Measurements from ENCODE around the gene DNAH8.
"Not testable (repeated sequence)": the region's sequence is repeated elsewhere in the genome, so short reads cannot be mapped to it uniquely, and the experiment has no call there.

The DNAH8 gene

DNA sequence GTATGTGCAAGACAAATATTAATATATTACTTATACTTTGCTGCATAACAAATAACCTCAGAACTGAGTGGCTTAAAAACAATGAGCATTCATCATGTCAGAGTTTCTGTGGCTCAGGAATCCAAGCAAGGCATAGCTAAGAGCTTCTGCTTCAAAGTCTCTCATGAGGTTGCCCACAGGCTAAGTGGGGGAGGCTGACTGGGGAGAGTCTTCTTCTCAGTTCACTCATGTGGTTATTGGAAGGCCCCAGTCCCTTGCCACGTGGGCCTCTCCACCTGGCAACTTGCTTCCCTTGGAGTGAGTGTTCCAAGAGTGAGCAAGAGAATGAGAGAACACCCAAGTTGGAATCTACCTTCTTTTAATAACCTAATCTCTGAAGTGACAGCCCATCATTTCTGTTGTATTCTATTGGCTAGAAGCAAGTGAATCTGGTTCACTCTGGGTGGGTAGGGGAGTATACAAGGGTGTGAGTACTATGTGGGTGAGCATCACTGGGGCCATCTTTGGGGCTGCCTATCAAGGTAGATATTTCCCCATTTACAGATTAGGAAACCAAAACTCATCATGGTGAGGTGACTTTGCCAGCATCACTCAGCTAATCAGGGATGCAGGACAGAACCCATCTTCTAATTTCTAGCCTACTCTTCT is 36.0 kb downstream of the DNAH8 start:
- no peak for DNase-seq

DNA sequence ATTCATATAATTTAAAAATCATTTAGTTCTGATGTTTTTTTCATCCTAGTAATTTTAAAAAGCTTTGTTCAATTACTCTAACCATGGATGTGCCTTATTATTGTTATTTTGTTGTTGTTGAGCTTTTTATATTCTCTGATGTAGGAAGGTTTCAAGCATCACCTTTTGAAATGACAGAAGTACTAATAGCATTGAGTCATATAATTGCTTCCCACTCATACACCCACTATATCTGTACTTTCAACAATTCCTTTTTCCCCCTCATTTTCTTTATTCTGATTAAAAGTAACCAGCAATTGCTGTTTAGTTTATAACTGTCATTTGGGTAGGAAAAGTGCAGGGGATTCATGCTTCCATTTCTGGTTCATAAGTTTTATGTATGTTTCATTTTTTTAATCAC is 38.6 kb downstream of the DNAH8 start:
- no peak for DNase-seq

- no peak for DNase-seq
Observed at GRCh38 chr6:38755207-38755606, 40.1 kb downstream of the DNAH8 start.

GRCh38 chr6:38755874-38756273 is 40.8 kb downstream of the DNAH8 start:
- no peak for DNase-seq

DNA sequence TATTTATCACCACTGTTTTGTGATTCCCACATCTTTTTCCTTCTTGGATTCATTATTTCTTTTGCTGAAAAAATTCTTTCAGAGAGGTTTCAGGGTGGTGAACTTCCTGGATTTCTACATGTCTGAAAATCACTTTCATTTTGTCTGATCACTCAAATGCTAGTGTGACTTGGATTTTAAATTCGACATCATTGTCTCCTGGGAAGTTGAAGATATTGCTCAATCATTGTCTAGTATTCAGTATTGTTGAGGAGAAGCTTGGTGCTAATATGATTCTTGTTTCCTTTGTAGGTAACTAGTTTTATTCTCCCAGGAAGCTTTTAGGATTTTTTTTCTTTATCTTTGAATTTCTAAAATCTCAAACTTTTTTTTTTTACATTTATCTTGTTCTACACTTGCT is 45.0 kb downstream of the DNAH8 start:
- DNase-seq: no peak

DNA sequence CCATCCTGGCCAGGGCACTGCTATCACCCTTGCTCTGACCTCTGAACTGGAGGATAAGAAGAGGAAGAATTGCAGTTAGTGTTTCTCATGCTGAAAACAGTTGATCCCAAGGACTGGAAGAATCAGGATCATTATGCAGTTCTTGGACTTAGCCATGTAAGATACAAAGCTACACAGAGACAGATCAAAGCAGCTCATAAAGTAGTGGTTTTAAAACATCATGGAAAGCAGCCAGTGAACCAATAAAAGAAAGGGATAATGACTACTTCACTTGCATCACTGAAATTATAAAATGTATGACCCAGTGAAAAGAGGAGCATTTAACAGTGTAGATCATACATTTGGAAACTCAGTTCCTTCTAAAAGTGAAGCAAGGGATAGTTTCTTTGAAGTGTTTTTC is 47.7 kb downstream of the DNAH8 start:
- no peak for DNase-seq

DNA sequence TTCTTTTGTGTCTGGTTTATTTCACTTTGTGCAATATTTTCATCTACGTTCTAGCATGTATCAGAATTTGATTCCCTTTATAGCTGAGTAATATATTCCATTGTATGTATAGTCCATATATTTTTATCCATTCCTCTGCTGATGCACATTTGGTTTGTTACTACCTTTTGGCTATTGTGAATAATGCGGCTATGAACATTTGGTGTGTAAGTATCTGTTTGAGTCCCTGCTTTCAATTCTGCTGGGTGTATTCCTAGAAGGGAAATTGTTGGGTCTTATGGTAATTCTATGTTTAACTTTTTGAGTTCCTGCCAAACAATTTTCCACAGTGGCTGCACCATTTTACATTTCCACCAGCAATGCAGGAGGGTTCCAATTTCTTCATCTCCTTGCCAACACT is 52.4 kb downstream of the DNAH8 start:
- no peak for DNase-seq

DNA sequence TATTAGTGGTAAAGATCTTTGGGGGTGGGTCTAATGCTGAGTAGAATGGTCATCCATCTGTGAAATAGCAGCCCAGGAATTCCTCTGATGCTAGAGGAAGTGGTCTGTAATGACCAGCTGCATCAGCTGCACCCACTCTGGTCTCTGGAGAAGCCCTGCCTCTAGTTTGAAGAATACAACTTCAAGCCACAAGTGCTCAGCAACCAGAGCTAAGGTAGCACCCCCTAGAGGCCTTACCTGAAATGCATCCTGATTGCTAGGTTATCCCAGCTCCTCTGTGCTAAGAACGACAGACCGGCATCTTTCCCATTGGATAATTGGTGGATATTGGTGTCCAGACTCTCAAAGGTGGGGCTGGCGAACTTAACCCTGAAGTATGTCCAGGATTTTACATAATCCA is 58.2 kb downstream of the DNAH8 start:
- peak; percentile 10 for DNase-seq

DNA sequence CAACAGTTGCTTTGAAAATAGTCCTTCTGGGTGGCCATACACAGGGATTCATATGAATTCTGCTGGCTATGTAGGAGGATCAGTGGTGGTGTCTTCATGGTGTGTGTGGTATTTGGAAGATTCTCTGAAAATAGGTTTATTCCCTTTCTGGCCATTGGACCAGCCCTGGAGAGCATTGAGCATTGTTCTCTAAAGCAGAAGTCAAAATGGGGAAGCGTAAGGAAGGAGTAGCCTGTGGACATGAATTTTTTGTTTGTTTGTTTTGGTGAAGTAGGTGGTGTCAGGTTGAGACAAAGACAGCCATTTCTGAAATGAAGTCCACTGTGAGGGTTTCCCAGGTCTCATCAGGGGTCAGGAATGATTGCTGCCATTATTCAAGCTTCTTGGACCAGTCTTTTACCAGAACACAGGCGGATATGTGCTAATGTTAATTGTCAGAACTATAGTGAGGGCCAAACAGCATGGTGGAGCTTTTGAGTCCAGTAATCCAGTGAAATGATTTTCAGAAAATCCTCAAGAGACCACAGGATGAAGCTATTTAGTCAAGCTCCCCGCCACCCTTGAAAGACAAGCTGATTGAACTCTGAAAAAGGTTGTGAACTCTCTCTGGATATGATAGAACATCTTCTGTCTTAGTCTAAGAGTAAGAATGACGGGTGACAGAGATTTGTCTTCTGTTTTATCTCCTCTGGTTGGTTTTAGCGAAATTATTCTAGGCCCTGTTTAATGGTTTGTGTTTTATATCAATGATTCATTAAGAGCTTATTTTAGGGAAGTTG is 60.0 kb downstream of the DNAH8 start:
- DNase-seq: peak; percentile 4

DNA sequence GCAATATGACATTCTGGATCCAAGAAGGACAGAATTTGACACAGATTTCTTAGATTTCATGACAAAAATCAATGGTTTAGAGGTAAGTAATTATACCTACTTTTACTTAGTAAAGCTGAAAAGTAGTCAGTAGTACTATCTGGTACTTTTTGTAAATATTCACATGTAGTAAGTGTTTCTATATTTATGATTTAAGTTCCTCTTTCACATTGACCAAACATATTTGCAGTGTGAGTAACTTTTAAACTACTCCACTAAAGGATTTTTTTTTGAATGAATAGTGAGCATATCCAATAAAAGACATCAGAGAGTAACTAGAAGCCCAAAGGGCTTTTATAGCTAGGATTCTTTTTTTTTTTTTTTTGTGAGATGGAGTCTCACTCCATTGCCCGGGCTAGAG is 60.8 kb downstream of the DNAH8 start:
- no peak for DNase-seq

- DNase-seq: no peak
Observed at GRCh38 chr6:38776515-38776914, 61.4 kb downstream of the DNAH8 start.

DNA sequence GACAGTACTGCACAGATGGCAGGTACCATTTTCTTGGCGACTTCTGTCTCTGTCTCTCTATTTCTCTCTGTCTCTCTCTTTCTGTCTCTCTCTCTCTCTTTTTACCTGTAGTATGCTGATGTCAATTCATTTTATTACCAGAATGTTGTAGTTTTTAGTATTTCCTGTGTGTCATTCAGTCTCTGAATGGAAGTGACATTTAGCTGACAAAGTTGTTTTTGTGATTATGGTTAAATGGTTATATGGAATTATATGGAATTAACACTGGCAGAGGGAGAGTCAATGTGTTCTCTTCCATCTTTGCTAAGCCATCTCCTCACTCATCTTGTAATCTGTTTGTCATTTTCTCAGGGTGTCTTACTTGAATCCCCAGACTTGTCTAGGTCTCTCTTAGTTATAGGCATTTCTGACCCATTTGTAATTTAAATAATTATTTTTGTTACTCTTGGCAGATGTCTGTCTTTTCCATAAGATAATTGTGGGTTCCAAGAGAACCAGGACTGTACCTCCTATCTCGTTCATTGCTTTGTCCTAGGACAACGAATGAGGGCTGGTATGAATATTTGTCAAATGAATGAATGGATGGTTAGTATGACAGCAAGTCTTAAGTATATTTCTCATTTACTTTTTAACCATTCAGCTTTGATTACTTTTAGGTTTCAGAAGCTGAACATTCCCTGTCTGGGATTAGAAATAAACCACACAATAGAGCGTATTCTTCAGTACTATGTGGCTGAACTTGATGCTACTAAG is 64.4 kb downstream of the DNAH8 start:
- DNase-seq: no peak

GRCh38 chr6:38782616-38783015 is 67.5 kb downstream of the DNAH8 start:
- DNase-seq: no peak

- DNase-seq: no peak
Observed at GRCh38 chr6:38783443-38784228, 68.5 kb downstream of the DNAH8 start.

DNA sequence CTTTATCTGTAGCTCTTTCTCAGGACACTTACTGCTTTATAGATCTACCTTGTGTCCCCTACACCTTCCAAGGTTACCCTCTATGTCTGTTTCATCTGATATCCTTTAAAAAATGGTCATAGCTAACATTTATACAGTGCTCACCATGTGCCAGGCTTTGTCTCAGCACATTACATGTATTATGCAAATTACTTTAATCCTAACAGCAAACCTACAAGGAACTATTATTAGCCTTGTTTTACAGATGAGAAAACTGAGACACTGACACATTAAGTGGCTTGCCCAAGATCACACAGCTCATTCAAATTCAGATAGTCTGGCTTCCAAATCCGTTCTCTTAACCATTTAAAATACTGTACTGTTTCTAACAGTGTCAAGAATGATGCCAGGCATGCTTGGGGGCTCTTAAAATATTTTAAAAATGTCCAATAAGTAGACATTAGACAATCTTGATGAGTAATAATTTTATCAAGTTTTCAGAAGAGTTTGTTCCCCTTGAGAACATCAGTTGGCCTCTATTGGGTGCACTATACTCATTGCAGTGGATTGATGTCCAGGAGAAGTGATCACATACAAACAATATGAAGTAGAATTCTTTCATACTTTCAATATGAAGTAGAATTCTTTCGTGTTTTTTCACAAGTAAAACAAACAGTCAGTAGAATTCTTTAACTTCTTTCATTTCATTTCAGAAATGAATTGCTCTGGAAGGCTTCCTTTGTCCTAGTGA is 69.6 kb downstream of the DNAH8 start:
- no peak for DNase-seq

GRCh38 chr6:38786486-38786885 is 71.4 kb downstream of the DNAH8 start:
- DNase-seq: no peak

DNA sequence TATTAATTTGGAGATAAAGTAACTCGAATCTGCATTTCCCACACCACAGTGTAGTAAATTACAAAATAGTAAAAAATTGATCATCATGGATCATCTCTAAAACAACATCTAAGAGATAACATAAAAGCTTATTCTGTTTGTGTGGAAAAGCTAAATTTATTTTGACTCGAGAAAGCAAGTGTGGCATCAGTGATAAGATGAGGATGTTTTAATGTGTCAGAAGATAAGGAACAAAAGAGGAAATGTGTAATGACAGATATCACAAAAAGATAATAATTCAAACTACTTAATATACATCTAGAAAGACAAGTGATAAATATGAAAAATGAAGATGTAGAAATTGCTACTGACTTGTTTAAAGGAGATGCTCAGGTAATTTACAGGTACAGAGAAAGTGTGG is 74.1 kb downstream of the DNAH8 start:
- no peak for DNase-seq

- DNase-seq: no peak
Observed at GRCh38 chr6:38792356-38792755, 77.2 kb downstream of the DNAH8 start.

DNA sequence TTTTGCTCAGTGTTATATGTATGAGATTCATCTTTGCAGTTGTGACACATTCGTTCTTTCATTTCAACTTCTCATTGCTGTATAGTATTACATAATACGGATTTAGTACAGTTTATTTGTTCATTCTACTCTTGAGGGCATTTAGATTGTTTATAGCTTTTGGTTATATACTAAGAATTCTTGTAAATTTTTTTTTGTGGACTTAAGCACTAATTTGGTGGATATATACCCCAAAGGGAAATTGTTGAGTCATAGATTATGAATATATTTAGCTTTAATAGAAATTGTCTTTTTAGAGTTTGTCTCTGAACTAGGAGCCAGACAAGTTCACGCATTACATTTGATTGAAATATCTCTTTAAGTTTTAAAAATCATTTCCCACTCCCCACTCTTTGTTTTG is 79.6 kb downstream of the DNAH8 start:
- DNase-seq: no peak

DNA sequence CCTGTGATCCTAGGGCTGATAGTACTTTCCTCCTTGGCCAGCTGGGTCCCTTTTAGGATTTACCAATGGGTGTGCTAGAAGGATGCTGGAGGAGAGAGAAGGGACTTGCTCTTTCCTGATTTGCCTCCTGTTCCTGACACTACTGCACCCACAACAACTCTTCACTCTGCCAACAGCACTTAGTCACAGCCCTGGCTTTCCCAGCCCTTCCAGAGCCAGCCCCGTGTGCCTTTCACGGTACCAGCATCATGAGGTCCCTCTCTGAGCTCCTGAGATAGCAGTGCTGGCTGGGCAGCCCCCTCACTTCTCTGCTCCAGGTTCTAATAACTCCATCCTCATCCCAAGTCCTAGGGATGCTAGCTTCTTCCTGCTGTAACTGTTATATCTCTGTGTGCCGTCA is 80.9 kb downstream of the DNAH8 start:
- no peak for DNase-seq

DNA sequence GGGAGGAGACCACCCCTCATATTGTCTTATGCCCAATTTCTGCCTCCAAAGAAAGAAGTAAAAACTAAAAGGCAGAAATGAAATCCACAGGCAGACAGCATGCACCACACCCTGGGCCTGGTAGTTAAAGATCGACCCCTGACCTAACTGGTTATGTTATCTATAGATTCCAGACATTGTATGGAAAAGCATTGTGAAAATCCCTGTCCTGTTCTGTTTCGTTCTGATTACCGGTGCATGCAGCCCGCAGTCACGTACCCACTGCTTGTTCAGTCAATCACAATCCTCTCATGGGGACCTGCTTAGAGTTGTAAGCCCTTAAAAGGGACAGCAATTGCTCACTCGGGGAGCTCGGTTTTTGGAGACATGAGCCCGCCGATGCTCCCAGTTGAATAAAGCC is 81.3 kb downstream of the DNAH8 start:
- DNase-seq: not testable (repeated sequence)

DNA sequence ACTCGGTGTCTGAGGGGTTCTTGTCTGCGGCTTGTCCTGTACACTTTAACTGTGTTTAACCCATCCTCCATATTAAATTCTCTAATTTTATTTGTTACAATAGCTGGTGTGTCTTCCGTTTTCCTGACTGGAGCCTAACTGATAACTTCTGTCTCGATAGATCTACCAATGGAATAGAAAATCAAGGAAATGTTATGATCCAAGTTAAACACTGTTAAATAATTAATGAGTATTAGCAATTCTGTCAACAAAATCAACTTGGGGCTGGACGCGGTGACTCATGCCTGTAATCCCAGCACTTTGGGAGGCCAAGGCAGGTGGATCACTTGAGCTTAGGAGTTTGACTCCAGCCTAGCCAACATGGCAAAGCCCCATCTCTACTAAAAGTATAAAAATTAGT is 81.7 kb downstream of the DNAH8 start:
- DNase-seq: no peak

GRCh38 chr6:38797391-38797790 is 82.3 kb downstream of the DNAH8 start:
- DNase-seq: no peak

All from CD4-positive, alpha-beta T cell treated with Interleukin-10 for 1 hour (primary cell).